Neural cell (in vitro differentiated cells): ENCODE data around the gene CTNNA2. TPM values are rescaled to one million over a fixed set of nuclear protein-coding genes. Genes with fewer than 3 reads are reported as not detected.

Experiments
- H2AFZ ChIP-seq: fragments of 200-600, 300-800 bp; sonication (generic), shearing (Covaris generic); 2 replicates; pipeline ENCODE4 v1.6.0; 2014; ENCODE audit warnings: low read depth, mild to moderate bottlenecking, antibody characterized with exemption, low read length, moderate library complexity
- H3F3A ChIP-seq: fragments of 200-600 bp; shearing (Covaris generic); 2 replicates; pipeline ENCODE4 v1.6.1; 2016; ENCODE audit warnings: mild to moderate bottlenecking, moderate library complexity, mixed read lengths, antibody characterized with exemption, low read length; ENCODE audit not compliant: insufficient read depth, poor library complexity, severe bottlenecking
- H3K27ac ChIP-seq: fragments of 200-600, 300-800 bp; sonication (generic), shearing (Covaris generic); 2 replicates; pipeline ENCODE4 v1.5.1; 2014; ENCODE audit warnings: mild to moderate bottlenecking, low read length, moderate library complexity
- H3K27me3 ChIP-seq: fragments of 300-800, 200-600 bp; sonication (generic), shearing (Covaris generic); 2 replicates; pipeline ENCODE4 v1.6.0; 2014; ENCODE audit warnings: mild to moderate bottlenecking, low read depth, low read length, moderate library complexity; ENCODE audit not compliant: insufficient read depth
- H3K36me3 ChIP-seq: fragments of 300-800, 200-600 bp; sonication (generic), shearing (Covaris generic); 2 replicates; pipeline ENCODE4 v1.5.1; 2014; ENCODE audit warnings: mild to moderate bottlenecking, antibody characterized with exemption, low read length, moderate library complexity; ENCODE audit not compliant: insufficient read depth
- H3K4me2 ChIP-seq: fragments of 300-800, 200-600 bp; sonication (generic), shearing (Covaris generic); 2 replicates; pipeline ENCODE4 v1.6.0; 2014; ENCODE audit warnings: mild to moderate bottlenecking, low read length
- H3K4me3 ChIP-seq: fragments of 300-800, 200-600 bp; sonication (generic), shearing (Covaris generic); 2 replicates; pipeline ENCODE4 v1.5.1; 2014; ENCODE audit warnings: mild to moderate bottlenecking, low read length, moderate library complexity
- H3K79me2 ChIP-seq: fragments of 200-600 bp; shearing (Covaris generic); replicated peaks from 2 replicates; pipeline ENCODE4 v1.6.0; 2014; ENCODE audit warnings: mild to moderate bottlenecking, low read length, moderate library complexity; ENCODE audit not compliant: insufficient read depth
- H3K9ac ChIP-seq: fragments of 300-800, 200-600 bp; sonication (generic), shearing (Covaris generic); 2 replicates; pipeline ENCODE4 v1.6.1; 2016; ENCODE audit warnings: mild to moderate bottlenecking, low read length, mixed read lengths
- H3K9me2 ChIP-seq: fragments of 200-600 bp; shearing (Covaris generic); 2 replicates; pipeline ENCODE4 v1.6.1; 2016; ENCODE audit warnings: mild to moderate bottlenecking, low read length, mixed read lengths; ENCODE audit not compliant: insufficient read depth
- H3K9me3 ChIP-seq: fragments of 200-600, 300-800 bp; sonication (generic), shearing (Covaris generic); 2 replicates; pipeline ENCODE4 v1.6.1; 2016; ENCODE audit warnings: mild to moderate bottlenecking, mixed run types, low read length, moderate library complexity, mixed read lengths
- H4K20me1 ChIP-seq: fragments of 200-600 bp; shearing (Covaris generic); 2 replicates; pipeline ENCODE4 v1.6.1; 2016; ENCODE audit warnings: mild to moderate bottlenecking, mixed run types; ENCODE audit not compliant: insufficient read depth
- CTCF ChIP-seq: fragments of 450-650 bp; IDR thresholded peaks from 2 replicates; pipeline ENCODE4 v1.5.1; 2014; ENCODE audit warnings: antibody characterized with exemption, mild to moderate bottlenecking, moderate library complexity; ENCODE audit not compliant: poor library complexity, severe bottlenecking
- EP300 ChIP-seq: fragments of 450-650 bp; conservative IDR thresholded peaks from 2 replicates; pipeline ENCODE4 v1.6.1; 2014; ENCODE audit warnings: antibody characterized with exemption, mild to moderate bottlenecking, moderate library complexity; ENCODE audit not compliant: poor library complexity, severe bottlenecking
- EZH2 ChIP-seq: fragments of 200-600, 300-800 bp; shearing (Covaris generic), sonication (generic); IDR thresholded peaks from 2 replicates; pipeline ENCODE4 v1.6.1; 2014; ENCODE audit warnings: antibody characterized with exemption, low read length, borderline replicate concordance, mild to moderate bottlenecking; ENCODE audit not compliant: insufficient read depth, poor library complexity, severe bottlenecking
- MXI1 ChIP-seq: fragments of 450-650 bp; conservative IDR thresholded peaks from 2 replicates; pipeline ENCODE4 v1.6.1; 2014; ENCODE audit warnings: antibody characterized with exemption, mild to moderate bottlenecking; ENCODE audit not compliant: poor library complexity, severe bottlenecking
- POLR2AphosphoS5 ChIP-seq: IDR thresholded peaks from 2 replicates; pipeline ENCODE4 v1.6.1; 2012
- RAD21 ChIP-seq: fragments of 450-650 bp; conservative IDR thresholded peaks from 2 replicates; pipeline ENCODE4 v1.6.1; 2014; ENCODE audit warnings: antibody characterized with exemption, mild to moderate bottlenecking, moderate library complexity
- REST ChIP-seq: IDR thresholded peaks from 2 replicates; pipeline ENCODE4 v1.6.1; 2012; ENCODE audit warnings: borderline replicate concordance
- SMC3 ChIP-seq: fragments of 450-650 bp; conservative IDR thresholded peaks from 2 replicates; pipeline ENCODE4 v1.6.1; 2014; ENCODE audit warnings: antibody characterized with exemption, mild to moderate bottlenecking, moderate library complexity; ENCODE audit not compliant: poor library complexity
- TAF1 ChIP-seq: IDR thresholded peaks from 2 replicates; pipeline ENCODE4 v1.6.1; 2012; ENCODE audit warnings: low read depth
- polyA plus RNA-seq: library from polyadenylated mRNA; depleted of rRNA; stranded (reverse); fragments of >200 nt; gene quantifications from 2 replicates; pipeline ENCODE4 v1.2.3, GENCODE V29; 2014

Gene CTNNA2
- polyA plus RNA-seq, 1 donor from 2014 or later: 194 TPM

GRCh38 chr2:80403081-80403480 lies 890.2 kb downstream of the CTNNA2 start:
- Histone ChIP-seq H4K20me1 (no peaks in the 10 kb centered on the region), H3K27me3 (no peaks in the 10 kb centered on the region), H3K36me3 (no peaks in the 10 kb centered on the region), H3K4me3 (no peak overlapping the region), H3K4me2 (no peak overlapping the region), H3F3A (no peaks in the 10 kb centered on the region), H3K79me2 (peaks cover 3% of the 10 kb centered on the region), H3K27ac (no peak overlapping the region), H3K9ac (no peak overlapping the region), H3K9me3 (no peaks in the 10 kb centered on the region), H2AFZ (no peak overlapping the region), H3K9me2 (no peaks in the 10 kb centered on the region)
- TF ChIP-seq TAF1: no peak
- TF ChIP-seq MXI1: no peak
- no peak for TF ChIP-seq EZH2

- peaks cover 3% of the 10 kb centered on the region for H3K79me2 ChIP-seq
- no peak overlapping the region for H3K27ac ChIP-seq
- H2AFZ ChIP-seq: no peak overlapping the region
- no peak for TF ChIP-seq SMC3
- TF ChIP-seq POLR2AphosphoS5: no peak
- no peak for TF ChIP-seq EZH2
- TF ChIP-seq MXI1: no peak
- no peak for TF ChIP-seq CTCF
- no peak for TF ChIP-seq RAD21
- TF ChIP-seq EP300: no peak
- no peak for TF ChIP-seq REST
- no peak for TF ChIP-seq TAF1
- no peaks in the 10 kb centered on the region for H3F3A ChIP-seq
- H3K9me2 ChIP-seq: no peaks in the 10 kb centered on the region
- no peak overlapping the region for H3K9ac ChIP-seq
- no peaks in the 10 kb centered on the region for H3K36me3 ChIP-seq
- H3K9me3 ChIP-seq: no peaks in the 10 kb centered on the region
- H4K20me1 ChIP-seq: no peaks in the 10 kb centered on the region
- no peak overlapping the region for H3K4me3 ChIP-seq
- H3K4me2 ChIP-seq: no peak overlapping the region
- H3K27me3 ChIP-seq: no peaks in the 10 kb centered on the region
These were observed 894.5 kb downstream of the CTNNA2 start for GRCh38 chr2:80407377-80407776.

- H3F3A ChIP-seq: no peaks in the 10 kb centered on the region
- H3K9me3 ChIP-seq: no peaks in the 10 kb centered on the region
- H2AFZ ChIP-seq: no peak overlapping the region
- no peaks in the 10 kb centered on the region for H3K79me2 ChIP-seq
- no peak for TF ChIP-seq SMC3
- TF ChIP-seq EP300: peak; percentile 71
- TF ChIP-seq MXI1: no peak
- peak; percentile 55 for TF ChIP-seq POLR2AphosphoS5
- TF ChIP-seq REST: no peak
- no peak for TF ChIP-seq TAF1
- no peak for TF ChIP-seq EZH2
- TF ChIP-seq CTCF: no peak
- no peak for TF ChIP-seq RAD21
- H3K9me2 ChIP-seq: no peaks in the 10 kb centered on the region
- H3K27ac ChIP-seq: no peak overlapping the region
- H3K4me3 ChIP-seq: no peak overlapping the region
- H3K36me3 ChIP-seq: no peaks in the 10 kb centered on the region
- H3K4me2 ChIP-seq: no peak overlapping the region
- no peaks in the 10 kb centered on the region for H4K20me1 ChIP-seq
- H3K27me3 ChIP-seq: no peaks in the 10 kb centered on the region
- H3K9ac ChIP-seq: no peak overlapping the region
These were observed 897.5 kb downstream of the CTNNA2 start for GRCh38 chr2:80410346-80410745.
